HG03045 (cell line): ENCODE data around the gene RIN3.
A peak's percentile ranks its signal among the peaks of the same experiment; 100 is the strongest.

ENCODE experiments used
- ATAC-seq: cut with Tn5 transposase; IDR thresholded peaks from one replicate; pipeline ENCODE4 v1.9.1; 2021; ENCODE audit warnings: mild to moderate bottlenecking, moderate library complexity; ENCODE audit not compliant: unreplicated experiment

The RIN3 gene, protein sequence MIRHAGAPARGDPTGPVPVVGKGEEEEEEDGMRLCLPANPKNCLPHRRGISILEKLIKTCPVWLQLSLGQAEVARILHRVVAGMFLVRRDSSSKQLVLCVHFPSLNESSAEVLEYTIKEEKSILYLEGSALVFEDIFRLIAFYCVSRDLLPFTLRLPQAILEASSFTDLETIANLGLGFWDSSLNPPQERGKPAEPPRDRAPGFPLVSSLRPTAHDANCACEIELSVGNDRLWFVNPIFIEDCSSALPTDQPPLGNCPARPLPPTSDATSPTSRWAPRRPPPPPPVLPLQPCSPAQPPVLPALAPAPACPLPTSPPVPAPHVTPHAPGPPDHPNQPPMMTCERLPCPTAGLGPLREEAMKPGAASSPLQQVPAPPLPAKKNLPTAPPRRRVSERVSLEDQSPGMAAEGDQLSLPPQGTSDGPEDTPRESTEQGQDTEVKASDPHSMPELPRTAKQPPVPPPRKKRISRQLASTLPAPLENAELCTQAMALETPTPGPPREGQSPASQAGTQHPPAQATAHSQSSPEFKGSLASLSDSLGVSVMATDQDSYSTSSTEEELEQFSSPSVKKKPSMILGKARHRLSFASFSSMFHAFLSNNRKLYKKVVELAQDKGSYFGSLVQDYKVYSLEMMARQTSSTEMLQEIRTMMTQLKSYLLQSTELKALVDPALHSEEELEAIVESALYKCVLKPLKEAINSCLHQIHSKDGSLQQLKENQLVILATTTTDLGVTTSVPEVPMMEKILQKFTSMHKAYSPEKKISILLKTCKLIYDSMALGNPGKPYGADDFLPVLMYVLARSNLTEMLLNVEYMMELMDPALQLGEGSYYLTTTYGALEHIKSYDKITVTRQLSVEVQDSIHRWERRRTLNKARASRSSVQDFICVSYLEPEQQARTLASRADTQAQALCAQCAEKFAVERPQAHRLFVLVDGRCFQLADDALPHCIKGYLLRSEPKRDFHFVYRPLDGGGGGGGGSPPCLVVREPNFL

DNA sequence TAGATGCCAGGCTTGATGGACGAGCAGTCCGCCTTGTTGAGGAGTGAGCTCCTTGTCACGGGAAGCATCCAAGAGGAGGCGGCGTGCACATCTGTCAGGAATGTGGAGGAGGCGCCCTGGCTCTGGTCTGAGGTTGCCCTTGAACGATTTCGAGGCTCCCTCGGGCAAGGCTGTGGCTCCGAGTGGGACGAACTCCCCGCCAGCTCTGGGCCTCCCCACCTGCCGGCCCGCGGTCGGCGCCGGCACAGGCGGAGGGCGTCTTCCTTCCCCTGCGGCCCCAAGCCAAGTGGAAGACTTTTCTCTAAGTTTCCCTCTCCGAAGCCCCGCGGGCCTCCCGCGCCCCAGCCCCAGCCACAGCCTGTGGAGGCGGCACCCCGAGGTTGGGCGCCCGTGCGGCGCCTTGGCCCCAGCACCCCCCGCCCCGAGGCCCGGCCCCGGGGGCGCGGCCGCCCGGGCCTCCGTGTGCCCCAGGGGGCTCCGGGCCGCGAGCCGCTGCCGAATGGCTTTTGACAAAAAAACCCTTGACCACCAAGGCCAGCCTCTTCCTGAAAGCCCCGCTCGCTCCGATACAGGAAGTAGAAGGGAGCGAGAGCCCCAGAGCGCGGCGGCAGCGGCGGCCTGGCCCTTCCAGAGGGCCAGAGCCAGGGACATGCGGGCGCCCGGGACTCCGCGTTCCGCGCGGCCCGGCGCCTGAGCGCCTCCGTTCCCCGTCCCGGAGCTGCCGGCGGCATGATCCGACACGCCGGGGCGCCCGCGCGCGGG, at the start of gene RIN3:
Gene RIN3 (plus strand): TSS at position 578 of the 762 bp plus-strand sequence. CDS start 152 bp downstream, at position 730.
- peak; percentile 51 for ATAC-seq

- ATAC-seq: no peak
Measured at GRCh38 chr14:92464156-92464555, 49.4 kb upstream of the RIN3 start.

- ATAC-seq: no peak
Measured at GRCh38 chr14:92464716-92465115, 48.9 kb upstream of the RIN3 start.

- ATAC-seq: no peak
Measured at GRCh38 chr14:92465353-92466055, 48.1 kb upstream of the RIN3 start.

DNA sequence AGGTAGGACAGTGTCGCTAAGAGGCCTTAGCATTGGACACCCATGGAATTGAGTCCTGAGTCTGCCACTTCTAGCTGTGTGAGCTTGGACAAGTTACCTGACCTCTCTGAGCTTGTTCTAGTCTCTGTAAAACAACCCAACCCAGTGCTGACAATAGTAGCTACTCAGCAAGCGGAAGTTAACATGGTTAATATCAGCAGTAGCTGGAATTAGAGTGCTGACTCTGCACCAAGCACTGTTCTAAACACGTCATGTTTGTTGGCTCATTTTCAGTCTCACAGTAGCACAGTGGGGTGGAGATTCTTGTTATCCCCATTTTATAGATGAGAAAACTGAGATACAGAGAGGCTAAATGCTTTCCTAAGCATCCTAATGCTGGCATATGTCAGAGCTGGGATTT, 47.5 kb upstream of the RIN3 start:
- no peak for ATAC-seq

- ATAC-seq: no peak
Measured at GRCh38 chr14:92469515-92469914, 44.1 kb upstream of the RIN3 start.

- no peak for ATAC-seq
Measured at GRCh38 chr14:92470215-92470614, 43.4 kb upstream of the RIN3 start.

GRCh38 chr14:92470811-92471210, 42.8 kb upstream of the RIN3 start:
- ATAC-seq: no peak

- ATAC-seq: no peak
Measured at GRCh38 chr14:92471919-92472318, 41.7 kb upstream of the RIN3 start.

DNA sequence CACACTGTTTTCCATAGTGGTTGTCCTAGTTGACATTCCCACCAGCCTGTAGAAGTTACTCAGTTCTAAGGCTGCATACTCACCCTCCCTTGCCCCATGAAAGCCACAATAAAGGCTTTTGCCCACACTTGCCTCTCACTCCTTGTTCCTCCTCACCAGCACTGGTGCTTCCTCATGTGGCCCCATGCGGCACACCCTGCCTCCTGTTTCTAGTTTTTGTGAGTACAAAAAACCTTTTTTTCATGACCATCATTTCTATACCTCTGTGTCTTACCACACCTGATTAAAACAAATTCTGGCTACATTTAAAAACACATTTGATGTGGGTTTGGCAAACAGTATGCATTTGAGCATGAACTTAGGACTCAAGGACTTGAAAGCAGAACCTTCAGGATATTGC, 40.7 kb upstream of the RIN3 start:
- no peak for ATAC-seq

DNA sequence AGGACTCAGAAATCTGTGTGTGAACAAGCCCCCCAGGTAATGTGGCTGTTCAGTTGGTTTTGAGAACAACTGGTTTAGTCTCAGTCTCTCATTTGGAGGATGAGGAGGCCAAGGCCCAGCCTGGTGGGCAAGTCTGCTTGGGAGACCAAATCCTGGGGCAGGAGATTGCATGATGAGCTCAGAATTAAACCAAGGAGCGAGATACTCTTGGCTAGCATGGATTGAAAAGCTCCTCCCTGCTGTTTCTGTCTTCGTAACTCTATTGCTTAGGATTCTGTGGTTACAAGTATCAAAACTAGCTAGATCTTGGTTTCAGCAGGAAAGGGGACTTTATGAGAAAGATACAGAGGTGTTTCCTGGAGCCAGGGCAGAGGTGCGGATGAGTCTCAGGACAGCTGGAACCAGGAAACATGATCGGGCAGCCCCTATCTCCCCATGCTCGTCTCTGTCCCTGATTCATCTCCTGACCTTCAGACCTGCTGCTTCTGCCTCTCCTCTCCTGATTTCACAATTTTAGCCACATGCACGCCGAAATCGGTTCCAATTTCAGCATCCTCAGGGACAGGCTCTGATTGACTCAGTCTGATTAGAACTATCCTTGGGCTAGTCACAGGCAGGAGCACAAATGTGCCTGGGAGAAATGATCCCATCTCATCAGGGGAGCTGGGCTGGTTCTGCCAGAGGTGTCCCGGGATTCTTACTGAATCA, 40.2 kb upstream of the RIN3 start:
- ATAC-seq: no peak

DNA sequence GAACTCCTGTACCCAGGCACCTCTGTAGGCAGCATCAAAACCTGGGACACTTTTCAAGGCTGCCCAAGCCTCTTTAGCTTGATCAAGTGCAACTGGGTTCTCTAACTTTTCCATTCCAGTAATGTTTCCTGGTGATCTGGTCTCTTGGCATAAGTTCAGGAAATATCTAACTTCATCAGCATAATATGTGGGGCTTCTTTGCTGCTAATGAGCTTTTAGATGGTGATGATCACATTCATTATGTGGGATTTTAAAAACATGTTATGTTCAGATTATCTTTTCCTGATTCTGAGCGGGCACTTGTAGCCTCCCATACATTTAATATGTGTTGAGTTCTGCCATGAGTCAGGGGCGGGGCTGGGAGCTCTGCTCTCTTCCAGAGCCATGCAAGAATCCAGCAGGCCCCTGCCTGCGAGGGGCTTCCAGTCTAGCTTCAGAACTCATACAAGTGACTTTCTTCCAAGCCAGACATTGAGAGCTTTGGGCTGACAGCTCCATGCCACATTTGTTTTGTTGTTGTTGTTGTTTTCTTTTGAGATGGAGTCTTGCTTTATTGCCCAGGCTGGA, 39.5 kb upstream of the RIN3 start:
- no peak for ATAC-seq

DNA sequence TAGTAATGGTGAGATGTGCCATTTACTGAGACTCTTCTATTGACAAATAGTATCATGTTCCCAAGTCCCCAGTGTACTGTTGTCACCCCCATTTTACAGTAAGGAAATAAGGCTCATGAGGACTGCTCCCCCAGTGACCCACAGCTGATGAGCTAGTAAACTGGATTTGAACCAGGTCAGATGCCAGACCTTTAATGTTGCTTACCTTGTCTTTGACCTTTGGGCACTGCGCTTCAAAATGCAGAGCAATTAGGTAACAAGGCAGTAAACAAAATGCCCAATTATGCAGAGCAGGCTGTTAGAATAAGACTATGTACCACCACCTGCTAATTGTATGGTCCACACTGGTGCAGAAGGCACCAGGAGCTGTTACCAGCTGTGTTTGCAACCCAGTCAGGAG, 38.5 kb upstream of the RIN3 start:
- ATAC-seq: no peak

GRCh38 chr14:92475451-92476187, 38.0 kb upstream of the RIN3 start:
- ATAC-seq: no peak

- no peak for ATAC-seq
Measured at GRCh38 chr14:92480856-92481255, 32.7 kb upstream of the RIN3 start.

DNA sequence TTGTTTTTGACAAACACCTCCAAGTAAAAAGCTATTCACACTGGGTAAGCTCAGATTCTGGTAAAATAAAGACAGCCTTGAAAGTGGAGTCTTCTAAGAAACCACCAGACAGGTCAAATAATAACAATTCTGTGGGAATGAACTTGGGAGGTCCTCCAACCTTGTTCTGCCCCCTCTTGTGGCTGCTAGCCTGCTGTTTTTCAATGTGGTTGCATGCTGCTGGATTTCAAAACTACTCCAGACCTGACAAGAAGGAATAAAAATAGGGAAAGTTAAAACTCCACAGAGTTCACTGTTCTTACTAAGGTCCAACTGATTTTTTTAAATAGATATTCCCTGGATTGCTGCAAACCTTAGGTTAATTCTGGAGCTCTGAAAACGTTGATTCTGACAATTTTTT, 32.2 kb upstream of the RIN3 start:
- no peak for ATAC-seq

DNA sequence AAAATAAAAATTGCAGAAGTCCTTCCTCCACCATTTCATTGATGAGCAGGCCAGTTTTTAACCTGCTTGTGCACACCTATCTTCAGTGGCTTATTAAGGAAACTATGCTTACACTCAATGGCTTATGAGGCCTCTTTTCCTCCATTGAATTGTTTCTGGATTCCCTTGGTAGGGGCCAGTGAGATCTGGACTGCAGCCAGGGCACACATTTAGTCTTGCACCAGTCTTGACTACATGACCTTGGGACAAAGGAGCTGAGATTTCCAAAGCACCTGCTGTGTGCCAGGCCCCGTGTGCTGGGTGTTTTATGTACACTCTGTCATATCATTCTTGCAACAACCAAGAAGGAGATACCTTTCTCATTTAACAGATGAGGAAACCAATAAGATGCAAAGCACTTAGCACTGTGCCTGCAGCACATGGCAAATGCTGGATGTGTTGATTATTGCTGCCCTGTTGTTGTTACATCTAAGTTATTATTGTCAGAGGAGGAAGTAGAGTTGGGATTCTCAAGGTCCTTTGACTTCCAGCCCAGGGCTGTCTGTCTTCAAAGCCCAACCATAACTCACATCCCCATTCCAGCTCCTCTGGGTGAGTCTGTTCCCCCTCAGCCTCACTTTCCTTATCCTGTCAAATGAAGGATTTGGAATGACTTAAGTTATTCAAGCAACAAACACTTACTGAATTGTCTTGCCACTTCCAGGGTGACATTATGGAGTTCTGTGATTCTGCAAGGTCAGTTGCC, 31.6 kb upstream of the RIN3 start:
- ATAC-seq: no peak
